Activated naive CD4-positive, alpha-beta T cell treated with Interleukin-2 at 50 U/mL for 16 hours (primary cell): ENCODE measurements around the gene ANAPC15.

Experiments
- DNase-seq: peaks from one replicate; pipeline ENCODE4 v3.0.0-alpha.2; 2020

ANAPC15 gene

DNA sequence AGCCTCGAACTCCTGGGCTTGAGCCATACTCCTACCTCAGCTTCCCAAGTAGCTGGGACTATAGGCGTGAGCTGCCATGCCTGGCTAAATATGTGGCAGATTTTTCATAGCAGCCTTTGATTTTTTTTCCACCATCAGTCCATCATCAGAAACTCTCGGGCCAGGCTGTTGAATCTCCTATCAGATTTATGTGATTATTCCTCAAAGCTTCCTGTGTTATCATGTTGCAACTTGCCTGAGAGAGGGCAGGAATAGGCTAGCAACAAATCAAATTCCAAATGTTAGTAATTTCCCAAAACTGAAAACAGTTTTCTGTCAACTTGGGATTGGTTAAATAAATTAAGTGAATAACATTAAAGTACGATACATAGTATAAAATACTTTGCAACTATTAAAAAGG is 28.4 kb downstream of the ANAPC15 start:
- DNase-seq = no peak

DNA sequence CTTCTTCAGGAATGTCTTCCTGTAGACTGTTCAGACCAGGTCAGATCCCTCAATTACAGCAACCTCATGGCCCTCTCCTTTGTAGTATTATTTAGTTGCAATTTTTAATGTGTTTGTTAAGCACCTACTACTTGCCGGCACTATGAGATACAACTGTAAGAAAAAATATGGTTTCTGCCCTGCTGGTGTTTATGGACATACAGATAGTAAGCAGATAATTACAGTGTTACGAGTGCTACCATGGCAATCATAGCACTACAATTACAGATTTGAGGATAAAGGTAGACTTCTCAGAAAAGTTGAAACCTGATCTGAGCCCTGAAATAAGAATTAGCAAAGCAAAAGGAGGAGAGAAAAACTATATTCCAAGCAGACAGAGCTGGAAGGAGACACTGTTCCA is 29.1 kb downstream of the ANAPC15 start:
- no peak for DNase-seq

DNA sequence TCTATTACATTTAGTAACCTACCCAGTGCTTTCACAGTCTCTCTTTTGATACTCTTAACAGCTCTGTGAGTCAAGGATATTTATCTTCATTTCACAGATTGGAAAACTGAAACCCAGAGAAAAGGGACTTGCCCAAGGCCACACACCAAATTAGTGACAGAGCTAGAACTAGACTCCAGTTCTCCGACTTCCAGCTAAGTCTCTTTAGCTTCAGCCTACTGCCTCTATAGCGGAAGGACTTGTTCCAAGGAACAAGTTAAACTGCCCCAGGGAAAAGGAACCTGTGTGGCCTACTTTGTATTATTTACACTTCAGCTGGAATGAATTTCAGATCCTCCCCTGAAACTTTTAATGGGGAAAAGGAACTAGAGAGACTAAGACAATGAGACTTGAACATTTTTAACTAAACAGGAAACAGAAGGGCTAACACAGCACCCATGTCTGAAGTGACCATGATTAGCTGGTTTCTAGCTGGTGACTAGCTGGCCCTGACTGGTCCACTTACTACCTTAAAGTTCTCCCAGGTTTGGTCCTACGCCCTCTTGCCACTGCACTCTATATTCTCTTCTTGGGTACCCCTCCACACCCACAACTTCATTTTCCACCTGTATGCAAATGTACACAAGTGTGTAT is 30.6 kb downstream of the ANAPC15 start:
- DNase-seq = no peak

DNA sequence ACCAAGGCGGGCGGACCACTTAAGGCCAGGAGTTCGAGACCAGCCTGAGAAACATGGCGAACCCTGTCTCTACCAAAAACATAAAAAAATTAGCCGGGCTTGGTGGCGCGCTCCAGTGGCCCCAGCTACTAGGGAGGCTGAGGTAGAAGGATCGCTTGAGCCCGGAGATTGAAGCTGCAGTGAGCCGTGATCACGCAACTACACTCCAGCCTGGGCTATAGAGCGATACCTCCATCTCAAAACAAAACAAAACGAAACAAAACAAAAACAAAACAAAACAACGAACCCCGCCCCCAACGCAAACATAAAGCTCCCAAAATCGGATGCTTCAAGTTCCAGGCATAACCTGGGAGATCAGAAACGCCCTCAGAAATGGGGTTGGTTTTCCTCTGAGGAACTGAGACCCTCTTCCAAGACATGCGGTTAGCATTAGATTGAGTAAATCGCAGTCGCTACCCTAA is 31.3 kb downstream of the ANAPC15 start:
- no peak for DNase-seq

DNA sequence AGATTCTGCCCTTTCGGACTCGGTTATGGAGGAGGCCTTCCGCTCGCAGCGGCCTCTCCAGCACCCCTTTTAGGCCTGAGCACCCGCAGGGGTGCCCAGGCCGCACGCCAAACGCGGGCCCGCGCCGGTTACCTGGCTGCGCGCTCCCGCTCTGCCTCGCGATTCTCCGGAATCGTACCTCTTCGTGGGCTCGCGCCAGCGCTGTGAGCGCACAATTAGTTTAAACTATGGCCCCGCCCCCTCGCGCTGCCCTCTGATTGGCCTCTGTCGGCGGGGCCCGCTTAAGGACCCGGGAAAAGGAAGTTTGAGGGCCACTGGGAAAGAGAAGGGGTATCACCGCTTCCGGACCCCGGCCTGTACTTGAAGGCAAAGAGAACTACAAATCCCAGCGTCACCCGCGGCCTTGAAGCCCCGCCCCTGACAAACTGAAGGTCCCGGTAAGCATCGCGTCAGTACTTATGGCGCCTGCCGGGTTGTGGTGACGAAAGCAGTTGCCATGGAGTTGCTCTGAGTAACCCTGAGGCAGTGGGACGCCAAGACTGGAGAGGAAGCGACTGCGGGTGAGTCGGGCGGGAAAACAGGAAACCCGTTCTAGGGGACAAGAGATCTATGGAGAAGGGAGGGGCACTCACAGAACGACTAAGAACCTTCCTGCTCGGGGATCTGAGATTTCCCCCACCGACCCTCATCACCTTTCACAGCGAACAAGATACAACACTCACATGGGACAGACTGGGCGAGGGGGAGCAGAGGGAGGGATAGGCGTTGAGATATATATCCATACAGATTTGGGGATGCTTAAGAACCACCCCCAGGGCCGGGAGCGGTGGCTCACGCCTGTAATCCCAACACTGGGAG is 31.9 kb downstream of the ANAPC15 start, which contains the start of the genes LRRC51 and NUMA1:
Gene LRRC51, plus strand, starts transcription at position 525 of the 858 bp plus-strand sequence. CDS start 8,234 bp downstream, outside the sequence.
Gene NUMA1, minus strand, starts transcription at position 217 of the 858 bp plus-strand sequence. CDS start 44,599 bp downstream, outside the sequence.
- peak; percentile 99 for DNase-seq

DNA sequence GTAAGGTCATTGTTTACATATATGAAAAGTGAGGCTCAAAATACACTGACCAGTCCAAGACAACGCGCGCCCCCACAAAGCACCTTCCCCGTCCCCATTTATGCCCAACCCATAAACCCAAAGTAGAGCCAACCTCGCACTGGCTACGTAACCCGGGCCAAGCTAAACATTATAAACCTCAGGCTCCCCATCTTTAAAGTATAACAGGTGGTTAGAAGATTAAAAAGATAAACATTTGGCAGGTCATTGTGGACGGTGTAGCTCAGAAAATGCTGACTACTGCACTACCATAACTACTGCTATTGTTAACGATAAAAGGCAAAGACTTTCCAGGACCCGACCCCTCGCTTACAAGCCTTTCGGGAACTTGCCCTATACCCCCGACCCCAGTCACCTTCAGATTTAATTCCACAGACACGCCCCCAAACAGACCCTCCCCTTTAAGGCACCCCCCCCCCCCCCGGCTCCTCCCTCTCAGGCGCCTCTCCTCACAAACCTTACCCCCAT is 32.6 kb downstream of the ANAPC15 start:
- no peak for DNase-seq

DNA sequence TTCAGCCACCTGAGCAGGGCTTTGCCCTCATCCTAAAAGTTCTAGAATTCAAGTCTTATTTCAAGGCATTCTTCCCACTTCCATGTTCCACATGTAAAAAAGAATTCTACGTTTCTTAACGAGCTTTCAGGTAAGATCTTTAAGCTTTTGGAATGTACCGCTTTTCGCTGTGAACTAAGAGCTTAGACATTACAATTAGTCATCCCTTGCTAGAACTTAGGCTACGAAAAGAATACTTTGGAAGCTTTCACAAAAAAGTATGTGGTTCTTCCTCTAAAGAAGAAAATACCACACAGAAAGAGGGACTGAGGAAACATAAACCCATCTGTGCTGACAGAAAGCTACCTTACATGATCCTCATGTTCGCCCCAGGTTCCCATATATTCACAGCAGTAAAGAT is 34.0 kb downstream of the ANAPC15 start:
- DNase-seq = no peak

DNA sequence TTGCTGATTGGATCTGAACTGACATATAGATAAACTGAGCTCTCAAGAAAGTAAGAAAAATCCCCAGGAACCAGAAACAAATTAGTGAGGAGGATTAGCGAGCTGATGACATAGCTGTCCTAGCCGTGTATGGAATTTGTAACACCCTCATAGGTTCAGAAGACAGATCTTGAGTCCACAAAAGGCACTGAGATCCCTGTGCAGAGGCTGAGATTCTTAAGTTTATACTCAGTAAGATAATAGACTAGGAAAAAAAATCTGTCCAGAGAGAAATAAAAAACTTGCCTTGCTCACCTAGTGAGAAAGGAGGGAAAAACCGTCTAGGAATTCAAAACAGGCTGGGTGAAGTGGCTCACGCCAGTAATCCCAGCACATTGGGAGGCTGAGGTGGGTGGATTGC is 36.7 kb downstream of the ANAPC15 start:
- no peak for DNase-seq

DNA sequence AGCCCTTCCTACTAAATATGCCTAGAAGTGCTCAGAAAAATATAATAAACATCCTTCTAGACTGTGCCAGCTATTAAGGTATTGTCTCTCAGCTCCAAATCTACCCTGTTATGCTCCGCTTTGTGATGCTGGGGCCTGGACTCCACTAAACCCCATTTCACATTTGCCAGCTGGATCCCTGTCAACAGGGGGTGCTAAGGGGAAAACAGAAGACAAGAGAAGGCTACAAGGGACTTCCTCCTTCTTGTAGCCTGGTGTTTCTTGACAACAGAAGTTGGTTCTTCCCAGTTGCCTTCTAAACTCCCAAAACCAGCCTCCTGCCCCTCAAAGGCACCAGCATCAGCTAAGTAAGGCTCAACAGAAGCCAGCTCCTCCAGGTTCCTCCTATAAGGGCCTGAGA is 37.4 kb downstream of the ANAPC15 start:
- DNase-seq = no peak

DNA sequence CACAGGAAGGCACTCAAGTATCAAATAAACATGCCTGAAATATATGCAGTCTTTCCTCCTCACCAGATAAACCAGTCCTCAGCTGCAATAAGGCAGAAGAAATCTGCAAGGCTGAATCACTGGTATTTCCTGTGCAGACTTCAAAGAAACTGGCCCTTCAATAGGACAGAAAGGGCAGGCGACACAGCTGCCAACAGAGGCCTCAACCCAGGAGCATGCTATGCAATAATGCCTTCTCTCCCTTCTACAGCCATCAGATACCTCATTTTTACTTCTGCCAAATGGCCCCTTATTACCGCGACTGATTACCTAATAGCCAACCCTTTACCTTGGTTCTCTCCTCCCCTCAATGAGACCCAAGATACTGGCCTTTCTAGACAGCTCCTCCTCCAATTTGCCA is 40.1 kb downstream of the ANAPC15 start:
- DNase-seq = no peak

DNA sequence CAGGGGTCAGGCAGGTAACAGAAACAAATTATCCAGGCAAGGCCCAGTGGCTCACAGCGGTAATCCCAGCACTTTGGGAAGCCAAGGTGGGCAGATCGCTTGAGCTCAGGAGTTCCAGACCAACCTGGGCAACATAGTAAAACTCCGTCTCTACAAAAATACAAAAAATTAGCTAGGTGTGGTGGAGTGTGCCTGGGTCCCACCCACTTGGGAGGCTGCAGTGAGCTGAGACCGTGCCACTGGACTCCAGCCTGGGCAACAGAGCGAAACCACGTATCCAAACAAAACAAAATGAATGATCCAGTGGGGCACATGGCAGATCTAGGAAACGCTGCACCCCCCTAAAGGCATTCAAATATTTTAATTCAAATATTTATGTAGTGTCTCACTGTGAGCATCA is 42.0 kb downstream of the ANAPC15 start:
- DNase-seq = no peak

DNA sequence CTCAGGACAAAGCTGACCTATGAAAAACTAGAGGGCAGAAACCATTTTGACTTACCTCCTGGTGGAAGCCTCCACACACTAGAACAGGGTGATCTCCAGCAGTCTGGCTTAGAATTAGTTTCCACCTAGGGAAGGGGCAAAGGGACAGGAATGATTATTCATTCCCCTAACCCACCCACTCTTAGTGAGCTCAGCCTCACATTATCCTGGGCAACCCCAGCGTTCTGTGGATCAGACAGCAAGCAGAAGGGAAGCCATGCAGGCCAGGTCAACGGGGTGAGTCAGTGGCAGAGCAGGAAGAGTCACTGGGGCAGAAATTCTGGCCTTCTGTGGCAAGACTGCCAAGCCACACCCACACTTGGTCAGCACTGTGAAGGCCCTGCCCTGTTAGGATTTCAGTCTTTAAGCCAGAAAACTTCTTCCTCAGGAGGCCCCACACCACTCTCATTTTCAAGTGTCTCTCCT is 42.7 kb downstream of the ANAPC15 start:
- no peak for DNase-seq

DNA sequence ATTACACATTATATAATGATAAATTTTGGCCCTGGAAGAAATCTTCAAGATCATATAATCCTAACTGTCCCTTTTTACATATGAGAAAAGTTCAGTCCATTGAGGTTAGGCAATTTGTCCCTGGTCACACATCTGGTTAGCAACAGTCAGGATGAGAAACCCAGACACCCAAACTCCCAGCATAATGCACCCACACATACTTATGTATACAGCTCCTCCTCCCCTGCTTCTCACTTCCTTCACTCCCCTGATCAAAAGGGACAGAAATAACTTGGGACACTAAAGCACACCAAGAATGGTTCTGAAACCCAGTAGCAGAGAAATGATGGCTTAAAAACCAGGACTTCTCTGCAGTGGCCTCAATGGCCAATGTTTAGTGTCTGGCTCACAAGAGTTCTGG is 43.3 kb downstream of the ANAPC15 start:
- no peak for DNase-seq

DNA sequence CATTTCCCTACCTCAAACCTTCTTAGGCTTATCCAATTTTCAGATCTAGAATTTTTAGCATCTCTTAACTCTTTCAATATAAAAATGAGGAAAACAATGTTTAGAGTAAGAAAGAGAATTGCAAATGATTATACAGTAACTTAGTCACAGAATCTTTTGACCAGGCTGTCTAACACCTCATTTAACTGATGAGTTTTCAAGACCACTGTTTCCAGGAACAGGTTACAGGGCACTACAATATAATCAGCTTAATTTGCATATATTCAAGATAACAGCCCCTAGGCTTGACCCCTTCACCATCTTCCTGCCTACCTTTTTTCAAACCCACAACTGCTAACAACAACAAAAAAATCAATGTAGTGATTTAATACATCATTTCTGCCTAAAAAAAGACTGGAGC is 44.8 kb downstream of the ANAPC15 start:
- no peak for DNase-seq

DNA sequence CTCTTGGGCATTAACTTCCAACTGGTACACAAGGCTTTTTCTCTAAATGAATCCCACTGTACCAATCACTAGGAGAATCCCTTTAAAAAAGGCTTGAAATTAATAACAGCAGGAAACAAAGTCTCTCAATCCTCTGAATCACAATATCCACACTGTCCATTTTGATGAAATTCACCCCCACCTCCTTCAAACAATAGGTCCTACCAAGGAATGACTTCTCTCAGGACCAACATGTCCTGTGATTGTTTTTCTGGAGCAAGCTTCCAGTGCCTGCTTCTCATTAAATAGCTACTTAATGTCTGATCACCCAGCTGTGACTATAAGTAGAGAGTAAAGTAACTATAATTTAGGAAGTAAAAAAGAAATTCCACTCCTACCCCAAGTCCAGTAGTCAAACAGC is 45.2 kb downstream of the ANAPC15 start:
- no peak for DNase-seq

DNA sequence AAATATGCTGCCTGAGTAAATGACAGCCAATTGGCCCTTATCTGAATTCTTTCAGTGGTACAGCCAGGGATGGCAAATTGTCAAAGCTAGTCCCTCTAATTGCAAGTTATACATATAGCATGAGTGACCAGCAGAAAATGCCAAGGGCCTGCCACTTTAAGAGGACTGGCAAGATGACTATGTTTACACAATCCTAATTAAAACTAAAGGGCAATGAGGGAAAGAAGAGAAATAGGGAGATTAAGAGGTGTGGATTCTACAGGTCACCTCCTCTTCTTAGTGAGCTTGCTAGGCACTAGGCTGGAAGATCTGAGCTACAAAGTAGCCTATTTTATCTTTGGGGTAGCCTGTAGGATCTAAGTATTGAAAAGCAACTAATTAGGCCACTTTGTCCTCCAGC is 45.6 kb downstream of the ANAPC15 start:
- no peak for DNase-seq

DNA sequence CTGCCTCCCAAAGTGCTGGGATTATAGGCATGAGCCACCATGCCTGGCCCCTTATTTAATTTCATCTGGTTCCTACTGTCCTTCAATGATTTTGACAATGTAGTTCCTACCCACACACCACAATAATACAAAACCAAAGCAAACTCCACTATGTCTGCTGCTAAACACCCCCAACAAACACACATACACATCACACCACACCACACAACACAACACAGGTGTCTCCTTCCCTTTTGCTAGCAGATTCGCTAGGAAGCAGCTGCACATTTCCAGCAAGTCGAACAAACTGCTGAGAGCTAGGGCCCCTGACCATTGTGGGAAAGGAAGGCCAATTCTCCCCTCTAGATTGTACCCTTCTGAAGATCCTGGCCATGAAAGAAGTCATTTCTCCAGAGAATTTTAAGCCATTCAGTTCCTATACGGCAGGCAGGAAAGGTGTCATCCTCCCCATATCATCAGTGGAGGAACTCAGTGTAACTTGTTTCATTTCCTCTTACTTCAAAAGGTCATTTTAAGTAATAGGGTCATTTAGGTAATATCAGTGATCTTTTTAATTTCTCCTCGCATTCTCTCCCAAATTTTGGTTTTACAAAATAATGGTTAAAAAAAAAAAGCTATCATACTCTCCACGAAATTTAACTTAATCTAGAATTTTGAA is 50.6 kb downstream of the ANAPC15 start:
- no peak for DNase-seq
